ENCODE measurements around the gene ELP5.

The ELP5 gene

DNA sequence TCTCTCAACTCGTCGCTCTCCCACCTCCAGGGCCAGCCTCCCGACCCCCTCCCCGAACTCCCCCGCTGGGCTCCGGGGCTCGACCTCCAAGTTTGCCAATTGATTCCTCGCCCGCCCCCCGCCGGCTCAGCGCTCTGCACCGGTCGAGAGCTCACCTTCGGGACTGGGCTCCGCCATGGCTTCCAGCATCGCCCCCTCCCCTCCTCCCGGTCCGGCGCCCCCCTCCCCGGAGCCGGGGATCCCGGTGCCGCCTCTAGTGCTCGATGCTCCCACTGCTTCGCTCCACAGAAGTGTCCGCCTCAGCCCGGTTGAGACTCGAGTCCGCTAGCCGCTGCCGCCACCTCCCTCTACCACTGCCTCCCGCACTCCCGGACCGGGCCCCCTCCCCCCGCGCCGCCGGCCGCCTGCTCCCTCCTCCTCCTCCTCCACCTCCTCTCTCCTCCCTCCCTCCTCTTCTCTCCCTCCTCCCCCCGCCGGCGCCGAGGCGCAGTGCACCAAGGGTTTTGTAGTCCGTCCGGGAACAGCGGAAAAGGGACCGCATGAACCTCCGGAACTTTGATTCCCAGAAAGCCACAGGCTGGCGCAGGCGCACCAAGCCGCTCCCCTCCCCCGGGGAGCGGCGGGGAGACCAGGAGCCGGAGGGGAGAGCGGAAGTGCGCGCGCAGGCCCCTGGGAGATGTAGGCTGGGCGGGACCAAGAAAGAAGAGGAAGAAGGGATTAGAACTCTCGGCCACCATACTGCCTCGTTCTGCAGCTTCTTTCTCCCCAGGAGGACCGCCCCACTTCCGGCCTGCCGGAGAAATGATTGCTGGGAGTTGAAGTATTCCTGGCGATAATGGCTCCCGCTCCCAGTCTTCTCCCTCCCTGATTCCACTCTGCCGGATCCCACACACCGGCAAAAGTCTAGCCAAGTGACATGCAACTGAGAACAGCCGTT lies 12.7 kb upstream of the ELP5 start, which contains the start of gene PHF23 (continued):
- TF ChIP-seq ZNF132 (tag by site-specific recombination; IDR thresholded peaks at IDR 0.05; ENCODE audit: borderline replicate concordance) (no peak), TRIM28 (IDR thresholded peaks at IDR 0.05; ENCODE audit: borderline replicate concordance, low read length) (no peak), ZBTB26 (tag by site-specific recombination; optimal IDR thresholded peaks at IDR 0.05) (peak; percentile 63), HOXC10 (CRISPR knock-in tag; IDR thresholded peaks at IDR 0.05) (no peak), ZNF670 (tag by site-specific recombination; IDR thresholded peaks at IDR 0.05; ENCODE audit: low read depth) (no peak), ZNF221 (tag by site-specific recombination; IDR thresholded peaks at IDR 0.05; ENCODE audit: borderline replicate concordance) (no peak), MYNN (tag by site-specific recombination; IDR thresholded peaks at IDR 0.05; ENCODE audit: borderline replicate concordance) (no peak), ZNF518A (tag by site-specific recombination; conservative IDR thresholded peaks at IDR 0.05; ENCODE audit: low read depth) (0 out of 2 replicates have a peak, but pooled peaks have one; percentile 38), ZNF658 (tag by site-specific recombination; IDR thresholded peaks at IDR 0.05) (no peak), ZNF704 (tag by site-specific recombination; IDR thresholded peaks at IDR 0.05) (no peak), ZNF843 (tag by site-specific recombination; IDR thresholded peaks at IDR 0.05) (0 out of 2 replicates have a peak, but pooled peaks have one; percentile 47), ZNF175 (tag by site-specific recombination; IDR thresholded peaks at IDR 0.05) (no peak), ZNF623 (tag by site-specific recombination; IDR thresholded peaks at IDR 0.05) (no peak; the same call in 1 of the 2 replicates), ZNF433 (tag by site-specific recombination; IDR thresholded peaks at IDR 0.05; ENCODE audit: low read depth) (no peak), PATZ1 (tag by site-specific recombination; IDR thresholded peaks at IDR 0.05) (peak; percentile 99), ZNF335 (tag by site-specific recombination; conservative IDR thresholded peaks at IDR 0.05) (peak; percentile 79), ZNF274 (IDR thresholded peaks at IDR 0.05; ENCODE audit: low read length) (no peak), ZNF274 (tag by site-specific recombination; IDR thresholded peaks at IDR 0.05; ENCODE audit: borderline replicate concordance) (no peak), ZNF24 (tag by site-specific recombination; IDR thresholded peaks at IDR 0.05) (no peak), ZBTB8A (tag by site-specific recombination; IDR thresholded peaks at IDR 0.05) (peak; percentile 35), ZNF292 (tag by site-specific recombination; IDR thresholded peaks at IDR 0.05; ENCODE audit: borderline replicate concordance, low read depth) (no peak)
- TF ChIP-seq, protein P1, sequence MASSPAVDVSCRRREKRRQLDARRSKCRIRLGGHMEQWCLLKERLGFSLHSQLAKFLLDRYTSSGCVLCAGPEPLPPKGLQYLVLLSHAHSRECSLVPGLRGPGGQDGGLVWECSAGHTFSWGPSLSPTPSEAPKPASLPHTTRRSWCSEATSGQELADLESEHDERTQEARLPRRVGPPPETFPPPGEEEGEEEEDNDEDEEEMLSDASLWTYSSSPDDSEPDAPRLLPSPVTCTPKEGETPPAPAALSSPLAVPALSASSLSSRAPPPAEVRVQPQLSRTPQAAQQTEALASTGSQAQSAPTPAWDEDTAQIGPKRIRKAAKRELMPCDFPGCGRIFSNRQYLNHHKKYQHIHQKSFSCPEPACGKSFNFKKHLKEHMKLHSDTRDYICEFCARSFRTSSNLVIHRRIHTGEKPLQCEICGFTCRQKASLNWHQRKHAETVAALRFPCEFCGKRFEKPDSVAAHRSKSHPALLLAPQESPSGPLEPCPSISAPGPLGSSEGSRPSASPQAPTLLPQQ (tag by site-specific recombination; IDR thresholded peaks at IDR 0.05) = no peak
- TF ChIP-seq, protein P2, sequence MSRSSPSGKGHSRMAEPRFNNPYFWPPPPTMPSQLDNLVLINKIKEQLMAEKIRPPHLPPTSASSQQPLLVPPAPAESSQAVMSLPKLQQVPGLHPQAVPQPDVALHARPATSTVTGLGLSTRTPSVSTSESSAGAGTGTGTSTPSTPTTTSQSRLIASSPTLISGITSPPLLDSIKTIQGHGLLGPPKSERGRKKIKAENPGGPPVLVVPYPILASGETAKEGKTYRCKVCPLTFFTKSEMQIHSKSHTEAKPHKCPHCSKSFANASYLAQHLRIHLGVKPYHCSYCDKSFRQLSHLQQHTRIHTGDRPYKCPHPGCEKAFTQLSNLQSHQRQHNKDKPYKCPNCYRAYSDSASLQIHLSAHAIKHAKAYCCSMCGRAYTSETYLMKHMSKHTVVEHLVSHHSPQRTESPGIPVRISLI (tag by site-specific recombination; IDR thresholded peaks at IDR 0.05) = no peak
- TF ChIP-seq, protein P3, sequence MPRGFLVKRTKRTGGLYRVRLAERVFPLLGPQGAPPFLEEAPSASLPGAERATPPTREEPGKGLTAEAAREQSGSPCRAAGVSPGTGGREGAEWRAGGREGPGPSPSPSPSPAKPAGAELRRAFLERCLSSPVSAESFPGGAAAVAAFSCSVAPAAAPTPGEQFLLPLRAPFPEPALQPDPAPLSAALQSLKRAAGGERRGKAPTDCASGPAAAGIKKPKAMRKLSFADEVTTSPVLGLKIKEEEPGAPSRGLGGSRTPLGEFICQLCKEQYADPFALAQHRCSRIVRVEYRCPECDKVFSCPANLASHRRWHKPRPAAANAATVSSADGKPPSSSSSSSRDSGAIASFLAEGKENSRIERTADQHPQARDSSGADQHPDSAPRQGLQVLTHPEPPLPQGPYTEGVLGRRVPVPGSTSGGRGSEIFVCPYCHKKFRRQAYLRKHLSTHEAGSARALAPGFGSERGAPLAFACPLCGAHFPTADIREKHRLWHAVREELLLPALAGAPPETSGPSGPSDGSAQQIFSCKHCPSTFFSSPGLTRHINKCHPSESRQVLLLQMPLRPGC (tag by site-specific recombination; IDR thresholded peaks at IDR 0.05) = no peak; the same call in 1 of the 2 replicates
